ENCODE measurements around the gene RRAGD.

RRAGD gene

GRCh38 chr6:89433252-89434149 lies 21.4 kb upstream of the RRAGD start:
- peak overlapping the region; percentile 78 for H3K4me3 Mint-ChIP-seq
- no peaks in the 10 kb centered on the region for H3K9me3 Mint-ChIP-seq
- peak overlapping the region; percentile 39 for H3K27ac Mint-ChIP-seq
- peaks cover 1% of the 10 kb centered on the region for H3K36me3 Mint-ChIP-seq (ENCODE audit: low read depth)
- peaks cover 54% of the 10 kb centered on the region for H3K27me3 Mint-ChIP-seq (ENCODE audit: low read depth)
- peaks cover 16% of the 10 kb centered on the region for H3K4me1 Mint-ChIP-seq (ENCODE audit: low read depth)

DNA sequence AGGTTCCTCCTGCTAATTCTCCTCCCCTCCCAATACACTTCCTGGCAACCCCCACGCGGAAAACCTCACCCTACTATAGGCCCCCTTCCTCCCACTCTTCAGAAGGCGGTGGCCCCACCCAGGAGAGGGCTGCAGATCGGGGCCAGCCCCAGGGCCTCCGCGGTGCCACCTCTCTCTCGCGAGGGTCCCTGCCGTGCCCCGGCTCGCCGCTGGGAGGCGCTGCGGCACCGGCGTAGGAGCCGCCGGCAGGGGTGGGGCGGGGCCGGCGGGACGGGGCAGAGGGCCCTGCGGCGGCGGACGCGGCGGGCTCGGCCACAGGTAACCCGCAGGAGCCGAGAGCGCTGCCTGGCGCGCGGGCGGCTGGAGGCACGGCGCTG lies 20.8 kb upstream of the RRAGD start, which contains the start of gene ANKRD6:
ANKRD6 (plus strand) TSS at position 278 of the 377 bp plus-strand sequence. CDS start 133,825 bp downstream, outside the sequence.
- Mint-ChIP-seq H3K9me3 (no peaks in the 10 kb centered on the region), H3K27ac (peak within 1 kb of the TSS; percentile 39), H3K27me3 (ENCODE audit: low read depth) (peaks cover 60% of the 10 kb centered on the region), H3K4me3 (peak within 1 kb of the TSS; percentile 78), H3K4me1 (ENCODE audit: low read depth) (peaks cover 16% of the 10 kb centered on the region), H3K36me3 (ENCODE audit: low read depth) (peaks cover 1% of the 10 kb centered on the region)

- Mint-ChIP-seq H3K4me3 (no peak overlapping the region), H3K27ac (no peak overlapping the region), H3K27me3 (ENCODE audit: low read depth) (peaks cover 49% of the 10 kb centered on the region), H3K9me3 (no peaks in the 10 kb centered on the region), H3K36me3 (ENCODE audit: low read depth) (no peaks in the 10 kb centered on the region), H3K4me1 (ENCODE audit: low read depth) (peaks cover 16% of the 10 kb centered on the region)
These were observed 18.3 kb upstream of the RRAGD start for GRCh38 chr6:89430201-89430962.

GRCh38 chr6:89416796-89417195 lies 4.7 kb upstream of the RRAGD start:
- peaks cover 12% of the 10 kb centered on the region for H3K4me1 Mint-ChIP-seq (ENCODE audit: low read depth)
- H3K4me3 Mint-ChIP-seq = no peak overlapping the region
- no peak overlapping the region for H3K27ac Mint-ChIP-seq
- peaks cover 47% of the 10 kb centered on the region for H3K27me3 Mint-ChIP-seq (ENCODE audit: low read depth)
- no peaks in the 10 kb centered on the region for H3K36me3 Mint-ChIP-seq (ENCODE audit: low read depth)
- H3K9me3 Mint-ChIP-seq = no peaks in the 10 kb centered on the region

DNA sequence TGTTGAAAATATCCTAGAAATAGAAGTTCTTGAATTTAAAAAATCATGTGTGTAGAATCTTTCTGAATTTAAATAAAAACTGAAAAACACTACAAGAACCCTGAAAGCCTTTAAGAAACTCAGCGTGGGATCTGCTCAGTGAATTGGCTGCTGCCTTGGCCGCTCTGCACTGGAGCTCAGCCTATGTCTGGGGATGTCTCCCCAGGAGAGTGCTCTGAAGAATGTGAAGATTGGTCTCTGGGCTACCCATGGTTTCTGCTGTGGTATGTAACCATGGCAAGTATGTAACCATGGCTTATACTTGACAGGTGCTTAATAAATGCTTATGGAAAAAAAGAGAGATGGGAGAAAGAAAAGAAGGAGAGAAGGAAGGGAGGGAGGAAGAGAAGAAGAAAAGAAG lies 3.1 kb upstream of the RRAGD start:
- no peak overlapping the region for H3K4me3 Mint-ChIP-seq
- H3K27me3 Mint-ChIP-seq (ENCODE audit: low read depth) = peaks cover 56% of the 10 kb centered on the region
- no peaks in the 10 kb centered on the region for H3K36me3 Mint-ChIP-seq (ENCODE audit: low read depth)
- no peak overlapping the region for H3K27ac Mint-ChIP-seq
- H3K4me1 Mint-ChIP-seq (ENCODE audit: low read depth) = peaks cover 20% of the 10 kb centered on the region
- no peaks in the 10 kb centered on the region for H3K9me3 Mint-ChIP-seq

- no peaks in the 10 kb centered on the region for H3K9me3 Mint-ChIP-seq
- peaks cover 21% of the 10 kb centered on the region for H3K4me1 Mint-ChIP-seq (ENCODE audit: low read depth)
- H3K27me3 Mint-ChIP-seq (ENCODE audit: low read depth) = peaks cover 55% of the 10 kb centered on the region
- no peak overlapping the region for H3K27ac Mint-ChIP-seq
- H3K36me3 Mint-ChIP-seq (ENCODE audit: low read depth) = no peaks in the 10 kb centered on the region
- no peak overlapping the region for H3K4me3 Mint-ChIP-seq
These were observed 2.1 kb upstream of the RRAGD start for GRCh38 chr6:89414215-89414614.

DNA sequence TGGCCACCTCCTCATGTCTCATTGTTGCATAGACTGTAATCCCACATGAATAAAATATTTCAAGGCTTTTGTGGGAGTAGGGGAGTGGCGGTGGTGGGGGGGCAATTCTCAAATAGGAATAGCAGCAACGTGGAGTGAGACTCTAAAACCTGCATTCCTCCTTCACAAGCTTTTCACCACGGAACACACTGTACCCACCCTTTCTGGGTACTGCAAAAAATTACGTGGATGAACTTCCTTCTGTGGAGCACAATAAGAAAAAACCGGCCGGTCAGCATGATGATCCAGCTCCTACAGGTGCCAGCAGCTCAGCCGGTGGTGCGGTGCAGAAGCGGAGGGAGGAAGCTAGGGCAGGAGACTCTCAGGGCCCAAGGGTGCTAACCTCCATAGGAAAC lies 930 bp upstream of the RRAGD start:
- H3K4me3 Mint-ChIP-seq = peak overlapping the region; percentile 96
- H3K9me3 Mint-ChIP-seq = no peaks in the 10 kb centered on the region
- peaks cover 59% of the 10 kb centered on the region for H3K27me3 Mint-ChIP-seq (ENCODE audit: low read depth)
- no peak overlapping the region for H3K27ac Mint-ChIP-seq
- peaks cover 21% of the 10 kb centered on the region for H3K4me1 Mint-ChIP-seq (ENCODE audit: low read depth)
- H3K36me3 Mint-ChIP-seq (ENCODE audit: low read depth) = no peaks in the 10 kb centered on the region

- Mint-ChIP-seq H3K27ac (no peak overlapping the region), H3K9me3 (no peaks in the 10 kb centered on the region), H3K4me3 (peak overlapping the region; percentile 78), H3K36me3 (ENCODE audit: low read depth) (no peaks in the 10 kb centered on the region), H3K27me3 (ENCODE audit: low read depth) (peaks cover 63% of the 10 kb centered on the region), H3K4me1 (ENCODE audit: low read depth) (peaks cover 21% of the 10 kb centered on the region)
These were observed 665 bp downstream of the RRAGD start for GRCh38 chr6:89411145-89412070.

GRCh38 chr6:89410788-89411144 lies 1.3 kb downstream of the RRAGD start:
- peaks cover 21% of the 10 kb centered on the region for H3K4me1 Mint-ChIP-seq (ENCODE audit: low read depth)
- no peaks in the 10 kb centered on the region for H3K9me3 Mint-ChIP-seq
- H3K4me3 Mint-ChIP-seq = peak overlapping the region; percentile 78
- peak overlapping the region; percentile 57 for H3K27ac Mint-ChIP-seq
- peaks cover 63% of the 10 kb centered on the region for H3K27me3 Mint-ChIP-seq (ENCODE audit: low read depth)
- H3K36me3 Mint-ChIP-seq (ENCODE audit: low read depth) = no peaks in the 10 kb centered on the region

- Mint-ChIP-seq H3K27me3 (ENCODE audit: low read depth) (peaks cover 58% of the 10 kb centered on the region), H3K9me3 (no peaks in the 10 kb centered on the region), H3K36me3 (ENCODE audit: low read depth) (no peaks in the 10 kb centered on the region), H3K27ac (no peak overlapping the region), H3K4me1 (ENCODE audit: low read depth) (peaks cover 21% of the 10 kb centered on the region), H3K4me3 (peak overlapping the region; percentile 78)
These were observed 1.8 kb downstream of the RRAGD start for GRCh38 chr6:89410231-89410761.

GRCh38 chr6:89409461-89410035 lies 2.5 kb downstream of the RRAGD start:
- Mint-ChIP-seq H3K4me3 (no peak overlapping the region), H3K36me3 (ENCODE audit: low read depth) (no peaks in the 10 kb centered on the region), H3K4me1 (ENCODE audit: low read depth) (peaks cover 21% of the 10 kb centered on the region), H3K27ac (no peak overlapping the region), H3K27me3 (ENCODE audit: low read depth) (peaks cover 51% of the 10 kb centered on the region), H3K9me3 (no peaks in the 10 kb centered on the region)

DNA sequence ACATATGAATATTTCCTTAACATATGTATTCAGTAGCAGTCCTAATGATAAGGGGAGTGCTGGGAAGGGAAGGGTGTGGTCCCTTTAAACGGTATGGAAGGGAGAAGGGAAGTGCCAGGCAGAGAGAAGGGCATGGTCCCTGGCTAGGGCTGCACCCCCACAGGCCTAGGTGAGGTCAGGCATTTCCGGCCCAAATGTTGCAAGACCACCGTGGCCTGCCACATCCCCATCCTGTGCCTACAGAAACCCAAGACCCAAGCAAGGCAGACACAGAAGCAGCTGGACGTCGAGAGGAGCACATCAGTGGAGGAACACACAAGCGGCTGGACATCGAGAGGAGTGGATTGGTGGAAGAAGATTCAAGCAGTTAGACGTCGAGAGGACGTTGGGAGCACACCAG lies 5.9 kb downstream of the RRAGD start:
- Mint-ChIP-seq H3K27ac (no peak overlapping the region), H3K4me1 (ENCODE audit: low read depth) (peaks cover 12% of the 10 kb centered on the region), H3K9me3 (no peaks in the 10 kb centered on the region), H3K4me3 (no peak overlapping the region), H3K27me3 (ENCODE audit: low read depth) (peaks cover 37% of the 10 kb centered on the region), H3K36me3 (ENCODE audit: low read depth) (no peaks in the 10 kb centered on the region)

GRCh38 chr6:89404512-89404911 lies 7.6 kb downstream of the RRAGD start:
- Mint-ChIP-seq H3K27me3 (ENCODE audit: low read depth) (peaks cover 25% of the 10 kb centered on the region), H3K36me3 (ENCODE audit: low read depth) (no peaks in the 10 kb centered on the region), H3K27ac (no peak overlapping the region), H3K9me3 (no peaks in the 10 kb centered on the region), H3K4me3 (no peak overlapping the region), H3K4me1 (ENCODE audit: low read depth) (peaks cover 3% of the 10 kb centered on the region)

- Mint-ChIP-seq H3K27me3 (ENCODE audit: low read depth) (peaks cover 19% of the 10 kb centered on the region), H3K4me3 (no peak overlapping the region), H3K9me3 (no peaks in the 10 kb centered on the region), H3K4me1 (ENCODE audit: low read depth) (peaks cover 3% of the 10 kb centered on the region), H3K27ac (no peak overlapping the region), H3K36me3 (ENCODE audit: low read depth) (no peaks in the 10 kb centered on the region)
These were observed 9.3 kb downstream of the RRAGD start for GRCh38 chr6:89402776-89403175.
